Gastrocnemius medialis (tissue), 4 donors: ENCODE data around the gene SERPINA3. TPM values are rescaled to one million over a fixed set of nuclear protein-coding genes. Genes with fewer than 3 reads are reported as not detected.

Source experiments
- ATAC-seq, 2 donors: fragments of 150-250 bp; one replicate each; pipeline ENCODE4 v1.9.1; 2016
- DNase-seq, 2 donors: peaks; one replicate each; pipeline ENCODE4 v3.0.0-alpha.2; 2019
- H3K27ac ChIP-seq, 4 donors: fragments of 200-600 bp; sonication (generic); 1 replicate in 1 of 4; 2 replicates in 3 of 4; pipeline ENCODE4 v1.5.1; 2016 to 2018; ENCODE audit warnings: mild to moderate bottlenecking in 2 of 4, moderate library complexity in 1 of 4
- H3K27me3 ChIP-seq, 3 donors: fragments of 200-600 bp; sonication (generic) in 2 of 3; 1 replicate in 1 of 3; 2 replicates in 2 of 3; pipeline versions ENCODE4 v1.5.1 to v1.6.0; 2016 to 2019; ENCODE audit warnings: mild to moderate bottlenecking in 1 of 3, moderate library complexity in 1 of 3
- H3K36me3 ChIP-seq, 2 donors: fragments of 200-600 bp; sonication (generic) in 1 of 2; one replicate each; pipeline ENCODE4 v1.5.1; 2017 to 2018
- H3K4me1 ChIP-seq, 2 donors: fragments of 200-600 bp; sonication (generic) in 1 of 2; one replicate each; pipeline ENCODE4 v1.5.1; 2016 to 2017; ENCODE audit warnings: mild to moderate bottlenecking in 2 of 2
- H3K4me3 ChIP-seq, 4 donors: fragments of 200-600 bp; sonication (generic) in 3 of 4; 1 replicate in 1 of 4; 2 replicates in 3 of 4; pipeline ENCODE4 v1.5.1; 2016 to 2019; ENCODE audit warnings: mild to moderate bottlenecking in 2 of 4
- H3K9me3 ChIP-seq, 3 donors: fragments of 200-600 bp; sonication (generic) in 2 of 3; 1 replicate in 1 of 3; 2 replicates in 2 of 3; pipeline ENCODE4 v1.5.1; 2016 to 2019
- CTCF ChIP-seq, 5 experiments: fragments of 450-650 bp in 3 of 5; fragments of 200-600 bp in 2 of 5; sonication (generic) in 2 of 5; IDR thresholded peaks in 4 of 5; conservative IDR thresholded peaks in 1 of 5; 1 replicate in 4 of 5; 2 replicates in 1 of 5; pipeline ENCODE4 v1.5.1; 2016 to 2019; ENCODE audit warnings: antibody characterized with exemption in 5 of 5, mild to moderate bottlenecking in 3 of 5, moderate library complexity in 3 of 5
- POLR2A ChIP-seq, 2 donors: fragments of 450-650 bp; IDR thresholded peaks; one replicate each; pipeline ENCODE4 v1.6.1; 2017; ENCODE audit warnings: antibody characterized with exemption in 2 of 2, mild to moderate bottlenecking in 2 of 2, moderate library complexity in 2 of 2
- in situ Hi-C, 4 donors: fragments of 200-750 bp; cut with MboI; loops; one replicate each; pipeline versions ENCODE4 v1.15.0 to v1.8.0; 2017; ENCODE audit warnings: low sequenced_read_pairs in 4 of 4
- intact Hi-C: fragments of 100-400 bp; cut with DNase I; formaldehyde crosslinking; loops from one replicate; pipeline ENCODE4 v1.15.1; 2023; ENCODE audit warnings: low total_unique reads
- total RNA-seq, 4 donors: library from RNA; depleted of rRNA; stranded (reverse); fragments of >200 nt; gene quantifications; one replicate each; pipeline versions ENCODE4 v1.1.0 to v1.2.3, GENCODE V29; 2016

Gene SERPINA3
- total RNA-seq, 4 donors from 2014 or later = 18.3 to 80.9 (median 66.3) TPM

GRCh38 chr14:94638339-94638738 is 26.1 kb downstream of the SERPINA3 start:
- H3K27me3 ChIP-seq = no peaks in the 10 kb centered on the region
- no peaks in the 10 kb centered on the region for H3K9me3 ChIP-seq
- DNase-seq = no peak
- in situ Hi-C loops = no loop called here
- no peak overlapping the region for H3K4me3 ChIP-seq
- no peaks in the 10 kb centered on the region for H3K36me3 ChIP-seq
- H3K4me1 ChIP-seq = no peaks in the 10 kb centered on the region
- H3K27ac ChIP-seq = no peak overlapping the region
- intact Hi-C loops = no loop called here
- no peak for ATAC-seq
- TF ChIP-seq CTCF (IDR thresholded peaks at IDR 0.05 in 4 of 5, conservative IDR thresholded peaks at IDR 0.05 in 1 of 5) = no peak
- no peak for TF ChIP-seq POLR2A (IDR thresholded peaks at IDR 0.05)

GRCh38 chr14:94638961-94639817 is 27.0 kb downstream of the SERPINA3 start:
- no peaks in the 10 kb centered on the region for H3K9me3 ChIP-seq
- intact Hi-C loops = no loop called here
- in situ Hi-C loops = no loop called here
- TF ChIP-seq CTCF (IDR thresholded peaks at IDR 0.05 in 4 of 5, conservative IDR thresholded peaks at IDR 0.05 in 1 of 5) (no peak), POLR2A (IDR thresholded peaks at IDR 0.05) (no peak)
- no peaks in the 10 kb centered on the region for H3K36me3 ChIP-seq
- ATAC-seq (no peak), DNase-seq (no peak)
- H3K27me3 ChIP-seq = no peaks in the 10 kb centered on the region
- H3K27ac ChIP-seq = no peak overlapping the region
- no peaks in the 10 kb centered on the region for H3K4me1 ChIP-seq
- H3K4me3 ChIP-seq = no peak overlapping the region

GRCh38 chr14:94640721-94641631 is 28.8 kb downstream of the SERPINA3 start:
- Histone ChIP-seq H3K27ac (no peak overlapping the region), H3K4me1 (no peaks in the 10 kb centered on the region), H3K4me3 (no peak overlapping the region), H3K9me3 (no peaks in the 10 kb centered on the region), H3K27me3 (no peaks in the 10 kb centered on the region), H3K36me3 (no peaks in the 10 kb centered on the region)
- ATAC-seq = no peak
- no peak for TF ChIP-seq POLR2A (IDR thresholded peaks at IDR 0.05)
- no peak for TF ChIP-seq CTCF (IDR thresholded peaks at IDR 0.05 in 4 of 5, conservative IDR thresholded peaks at IDR 0.05 in 1 of 5)
- intact Hi-C loops = no loop called here
- in situ Hi-C loops = no loop called here
- DNase-seq = no peak

GRCh38 chr14:94641632-94641955 is 29.4 kb downstream of the SERPINA3 start:
- Histone ChIP-seq H3K4me1 (no peaks in the 10 kb centered on the region), H3K9me3 (no peaks in the 10 kb centered on the region), H3K36me3 (no peaks in the 10 kb centered on the region), H3K27me3 (no peaks in the 10 kb centered on the region), H3K4me3 (no peak overlapping the region), H3K27ac (no peak overlapping the region)
- in situ Hi-C loops = no loop called here
- DNase-seq = no peak
- ATAC-seq = no peak
- TF ChIP-seq POLR2A (IDR thresholded peaks at IDR 0.05) (no peak), CTCF (IDR thresholded peaks at IDR 0.05 in 4 of 5, conservative IDR thresholded peaks at IDR 0.05 in 1 of 5) (no peak)
- intact Hi-C loops = no loop called here
